NCI-H446 (cell line): ENCODE measurements around the gene ZNRF4.
"Not testable (repeated sequence)": the region's sequence is repeated elsewhere in the genome, so short reads cannot be mapped to it uniquely, and the experiment has no call there.

ENCODE experiments used
- DNase-seq, 2 experiments: peaks; one replicate each; lab custom pipeline; 2025; lab: John Stamatoyannopoulos, UW

ZNRF4 gene

GRCh38 chr19:5455367-5456129 is at the start of gene ZNRF4:
TSS of gene ZNRF4 (plus strand) at chr19:5455417. CDS start at chr19:5455492, 75 bp downstream.
- no peak for DNase-seq

GRCh38 chr19:5406198-5406597 is 49.0 kb upstream of the ZNRF4 start:
- DNase-seq: not testable (repeated sequence)

- DNase-seq: no peak
Measured at GRCh38 chr19:5406816-5407215, 48.4 kb upstream of the ZNRF4 start.

GRCh38 chr19:5407356-5407755 is 47.9 kb upstream of the ZNRF4 start:
- DNase-seq: peak; percentile 12 to 71

- no peak for DNase-seq
Measured at GRCh38 chr19:5417495-5418436, 37.5 kb upstream of the ZNRF4 start.

GRCh38 chr19:5418677-5419076 is 36.5 kb upstream of the ZNRF4 start:
- DNase-seq: no peak

GRCh38 chr19:5420953-5421352 is 34.3 kb upstream of the ZNRF4 start:
- DNase-seq: no peak

- no peak for DNase-seq
Measured at GRCh38 chr19:5423567-5424125, 31.6 kb upstream of the ZNRF4 start.

GRCh38 chr19:5424192-5424973 is 30.8 kb upstream of the ZNRF4 start:
- peak in 1 of 2 experiments; percentile 21 for DNase-seq

- DNase-seq: no peak
Measured at GRCh38 chr19:5425260-5425659, 30.0 kb upstream of the ZNRF4 start.

GRCh38 chr19:5430237-5430636 is 25.0 kb upstream of the ZNRF4 start:
- no peak for DNase-seq

GRCh38 chr19:5432687-5433086 is 22.5 kb upstream of the ZNRF4 start:
- DNase-seq: no peak

GRCh38 chr19:5434351-5434917 is 20.8 kb upstream of the ZNRF4 start:
- DNase-seq: no peak

GRCh38 chr19:5434970-5435641 is 20.1 kb upstream of the ZNRF4 start:
- DNase-seq: peak in 1 of 2 experiments; percentile 16

GRCh38 chr19:5435642-5436017 is 19.6 kb upstream of the ZNRF4 start:
- DNase-seq: no peak

GRCh38 chr19:5436106-5436947 is 18.9 kb upstream of the ZNRF4 start:
- peak; percentile 85 to 97 for DNase-seq

- DNase-seq: no peak
Measured at GRCh38 chr19:5436948-5437306, 18.3 kb upstream of the ZNRF4 start.

- DNase-seq: not testable (repeated sequence)
Measured at GRCh38 chr19:5438756-5439155, 16.5 kb upstream of the ZNRF4 start.

- no peak for DNase-seq
Measured at GRCh38 chr19:5439452-5439851, 15.8 kb upstream of the ZNRF4 start.

GRCh38 chr19:5440299-5440698 is 14.9 kb upstream of the ZNRF4 start:
- no peak for DNase-seq
